ENCODE measurements around the gene PALM3.

PALM3 gene

GRCh38 chr19:14089662-14090508, 28.0 kb upstream of the PALM3 start:
- in situ Hi-C loops (cut with MboI; ENCODE audit: low sequenced_read_pairs): no loop called here

- in situ Hi-C loops (cut with MboI; ENCODE audit: low sequenced_read_pairs): no loop called here
Measured at GRCh38 chr19:14089412-14089661, 27.5 kb upstream of the PALM3 start.

GRCh38 chr19:14088634-14089411, 26.9 kb upstream of the PALM3 start:
- in situ Hi-C loops (cut with MboI; ENCODE audit: low sequenced_read_pairs): no loop called here

- in situ Hi-C loops (cut with MboI; ENCODE audit: low sequenced_read_pairs): no loop called here
Measured at GRCh38 chr19:14086098-14086497, 24.2 kb upstream of the PALM3 start.

GRCh38 chr19:14085309-14085995, 23.6 kb upstream of the PALM3 start, which contains the start of gene C19orf67:
TSS of gene C19orf67 (minus strand) at chr19:14085783. CDS start at chr19:14085627, 156 bp downstream.
- in situ Hi-C loops (cut with MboI; ENCODE audit: low sequenced_read_pairs): no loop called here

- in situ Hi-C loops (cut with MboI; ENCODE audit: low sequenced_read_pairs): no loop called here
Measured at GRCh38 chr19:14082675-14082960, 20.7 kb upstream of the PALM3 start.

- in situ Hi-C loops (cut with MboI; ENCODE audit: low sequenced_read_pairs): no loop called here
Measured at GRCh38 chr19:14081797-14082674, 20.2 kb upstream of the PALM3 start.

- in situ Hi-C loops (cut with MboI; ENCODE audit: low sequenced_read_pairs): no loop called here
Measured at GRCh38 chr19:14080887-14081796, 19.3 kb upstream of the PALM3 start.

- in situ Hi-C loops (cut with MboI; ENCODE audit: low sequenced_read_pairs): loop anchor here (10.0 kb wide), 1 partner anchor 194 kb away; no protein-coding TSS in a partner anchor
Measured at GRCh38 chr19:14078411-14078810, 16.5 kb upstream of the PALM3 start.

GRCh38 chr19:14073925-14074838, 12.3 kb upstream of the PALM3 start:
- in situ Hi-C loops (cut with MboI; ENCODE audit: low sequenced_read_pairs): loop anchor here (10.0 kb wide), 1 partner anchor 189 kb away; no protein-coding TSS in a partner anchor

- in situ Hi-C loops (cut with MboI; ENCODE audit: low sequenced_read_pairs): loop anchor here (10.0 kb wide), 1 partner anchor 189 kb away; no protein-coding TSS in a partner anchor
Measured at GRCh38 chr19:14073261-14073924, 11.5 kb upstream of the PALM3 start.

GRCh38 chr19:14072535-14073260, 10.8 kb upstream of the PALM3 start, which contains the start of gene MISP3:
TSS of gene MISP3 (plus strand) at chr19:14072786. CDS start at chr19:14073310, 524 bp downstream.
- in situ Hi-C loops (cut with MboI; ENCODE audit: low sequenced_read_pairs): loop anchor here (10.0 kb wide), 1 partner anchor 188 kb away; no protein-coding TSS in a partner anchor

GRCh38 chr19:14070268-14071050, 8.6 kb upstream of the PALM3 start:
- in situ Hi-C loops (cut with MboI; ENCODE audit: low sequenced_read_pairs): loop anchor here (10.0 kb wide), 1 partner anchor 186 kb away; no protein-coding TSS in a partner anchor

GRCh38 chr19:14066134-14066533, 4.3 kb upstream of the PALM3 start:
- in situ Hi-C loops (cut with MboI; ENCODE audit: low sequenced_read_pairs): no loop called here

GRCh38 chr19:14063105-14063504, 1.2 kb upstream of the PALM3 start:
- in situ Hi-C loops (cut with MboI; ENCODE audit: low sequenced_read_pairs): no loop called here

- in situ Hi-C loops (cut with MboI; ENCODE audit: low sequenced_read_pairs): no loop called here
Measured at GRCh38 chr19:14062558-14062855, 631 bp upstream of the PALM3 start.

Measured in HL-60/S4 treated with phorbol 12-myristate 13-acetate at 8.2 ng/mL for 4 days and 3 days (cell line).